ACHN (cell line): ENCODE measurements around the gene SPDYE2B.
"Not testable (repeated sequence)": the region's sequence is repeated elsewhere in the genome, so short reads cannot be mapped to it uniquely, and the experiment has no call there.

ENCODE experiments used
- DNase-seq: peaks from one replicate; pipeline ENCODE4 v3.0.0-alpha.2; 2015
- in situ Hi-C: cut with HindIII; loops from 2 replicates; pipeline ENCODE4 v1.10.0; 2017; ENCODE audit warnings: low sequenced_read_pairs, low pct_ligation_motif_present, low pct_unique_long_range_greater_than_20kb

Gene SPDYE2B

DNA sequence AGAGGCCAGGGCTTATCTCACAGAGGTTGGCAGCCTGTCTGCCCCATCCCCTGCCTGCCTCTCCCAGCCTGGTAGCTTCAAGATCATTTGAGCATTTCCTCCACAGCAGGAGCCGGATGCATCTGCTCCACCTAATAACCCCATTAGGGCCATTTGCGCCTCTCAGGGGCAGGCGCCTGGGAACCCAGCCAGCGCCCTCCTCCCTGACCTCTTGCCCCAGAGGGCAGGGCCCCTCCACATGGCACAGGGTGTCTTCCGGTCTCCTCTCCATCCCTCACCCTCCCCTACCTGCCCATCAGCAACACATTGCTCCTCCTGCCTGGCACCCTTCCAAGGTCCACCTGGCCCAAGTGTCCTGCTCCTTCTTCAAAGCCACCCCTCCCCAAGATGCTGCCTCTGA lies 14.8 kb upstream of the SPDYE2B start:
- in situ Hi-C loops, DNase-seq: not testable (repeated sequence)

GRCh38 chr7:102636956-102637355 lies 13.2 kb upstream of the SPDYE2B start:
- in situ Hi-C loops, DNase-seq: not testable (repeated sequence)

DNA sequence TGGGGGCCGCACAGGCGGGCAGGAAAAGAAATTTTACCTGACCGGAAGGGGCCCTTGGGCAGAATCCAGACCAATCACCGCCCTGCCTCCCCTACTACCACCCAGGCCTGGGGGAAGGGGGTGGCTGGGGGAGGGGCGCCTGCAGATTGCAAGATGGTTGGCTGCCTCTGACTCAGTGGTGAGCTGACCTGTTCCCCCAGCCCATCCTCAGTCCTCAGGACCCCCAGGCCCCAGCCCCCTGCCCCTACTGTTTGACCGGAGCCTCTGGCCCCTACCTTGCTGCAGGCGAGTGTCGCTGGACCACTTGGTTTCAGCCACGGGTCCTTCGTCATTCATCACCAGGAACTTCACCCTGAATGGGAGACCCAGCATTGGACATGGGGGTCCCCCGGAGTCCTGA lies 11.3 kb upstream of the SPDYE2B start:
- in situ Hi-C loops, DNase-seq: not testable (repeated sequence)

GRCh38 chr7:102642691-102643090 lies 7.4 kb upstream of the SPDYE2B start, which contains the start of gene UPK3BL1:
Gene UPK3BL1, minus strand, starts transcription at chr7:102642791. Its CDS starts 50 bp downstream, at chr7:102642741.
- in situ Hi-C loops, DNase-seq: not testable (repeated sequence)

DNA sequence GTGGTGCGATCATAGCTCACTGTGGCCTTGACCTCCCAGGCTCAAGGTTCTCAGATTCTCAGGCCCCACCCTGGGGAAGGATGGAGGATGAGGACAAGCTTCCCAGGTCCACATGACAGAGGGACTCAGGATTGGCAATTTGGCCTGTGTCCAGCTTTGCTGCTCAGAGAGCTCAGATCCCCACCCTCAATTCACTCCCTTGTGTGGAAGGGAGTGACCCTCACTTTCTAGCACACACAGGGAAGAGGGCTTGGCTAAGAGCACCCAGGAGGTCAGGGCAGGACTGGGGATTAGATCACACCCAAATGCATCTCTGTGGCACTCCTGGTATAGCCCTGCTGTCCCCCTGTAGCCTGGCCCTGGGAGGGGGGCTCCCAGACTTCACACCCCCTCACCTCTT lies 6.7 kb upstream of the SPDYE2B start:
- in situ Hi-C loops, DNase-seq: not testable (repeated sequence)

DNA sequence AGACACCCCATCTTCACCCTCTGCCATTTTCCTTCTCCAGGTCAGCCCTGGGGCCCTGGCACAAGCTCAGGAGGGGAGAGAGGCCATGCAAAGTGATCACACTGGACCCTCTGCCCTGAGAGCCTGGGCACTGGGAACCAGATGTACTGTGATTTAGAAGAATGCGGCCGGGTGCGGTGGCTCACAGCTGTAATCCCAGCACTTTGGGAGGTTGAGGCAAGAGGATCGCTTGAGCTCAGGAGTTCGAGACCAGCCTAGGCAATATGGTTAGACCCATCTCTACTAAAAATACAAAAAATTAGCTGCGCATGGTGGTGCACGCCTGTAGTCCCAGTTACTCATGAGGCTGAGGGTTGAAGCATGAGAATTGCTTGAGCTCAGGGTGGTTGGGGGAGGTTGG lies 2.3 kb upstream of the SPDYE2B start:
- DNase-seq, in situ Hi-C loops: not testable (repeated sequence)

GRCh38 chr7:102664765-102665164 lies 14.6 kb downstream of the SPDYE2B start:
- DNase-seq, result not testable (repeated sequence)

DNA sequence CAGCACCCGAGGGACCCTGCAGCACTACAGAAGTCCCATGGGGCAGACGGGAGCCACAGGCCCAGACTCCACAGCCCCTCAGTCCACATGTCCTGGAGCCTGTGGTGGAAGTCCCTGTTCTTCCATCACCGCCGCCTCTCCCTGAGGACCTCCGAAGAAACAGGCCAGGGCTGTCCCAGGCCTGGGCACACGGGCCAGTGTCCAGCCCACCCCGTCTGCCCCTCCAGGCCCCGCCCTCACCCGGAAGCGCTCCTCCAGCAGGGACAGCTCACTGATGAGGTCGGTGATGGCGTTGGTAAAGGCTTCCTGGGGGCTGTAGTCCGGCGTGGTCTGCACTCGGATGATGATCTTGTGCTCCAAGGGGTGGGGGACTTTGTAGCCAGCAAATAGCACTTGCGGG lies 16.7 kb downstream of the SPDYE2B start:
- DNase-seq, in situ Hi-C loops: not testable (repeated sequence)

More at GRCh38 chr7:102664765-102665164, 14.6 kb downstream of the SPDYE2B start:
- in situ Hi-C loops, result not testable (repeated sequence)

GRCh38 chr7:102667523-102667922 lies 17.4 kb downstream of the SPDYE2B start:
- in situ Hi-C loops, DNase-seq: not testable (repeated sequence)

GRCh38 chr7:102671166-102671955 lies 21.2 kb downstream of the SPDYE2B start, which contains the start of gene POLR2J2:
Gene POLR2J2, minus strand, starts transcription at chr7:102671663. Its CDS starts 62 bp downstream, at chr7:102671601.
- peak; percentile 89 for DNase-seq
- in situ Hi-C loops, result not testable (repeated sequence)

DNA sequence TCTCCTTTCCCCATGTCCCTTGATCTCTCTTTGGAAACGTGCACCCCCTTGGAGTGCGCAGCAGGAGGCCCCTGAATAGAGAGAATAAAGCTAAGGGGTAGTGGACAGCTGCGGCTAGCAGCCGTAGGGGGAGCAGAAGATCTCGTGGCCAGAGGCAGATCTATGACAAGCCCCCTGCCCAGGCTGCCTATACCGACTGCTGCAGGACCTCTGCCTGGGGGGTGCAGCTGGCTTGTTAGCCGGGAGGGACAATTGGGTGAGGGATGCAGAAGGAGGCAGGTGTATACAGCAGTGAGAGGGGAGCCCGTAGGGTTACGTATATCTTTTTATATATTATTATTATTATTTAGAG lies 21.8 kb downstream of the SPDYE2B start:
- DNase-seq, result not testable (repeated sequence)

GRCh38 chr7:102673447-102674067 lies 23.4 kb downstream of the SPDYE2B start:
- in situ Hi-C loops, DNase-seq: not testable (repeated sequence)

More for the DNA sequence above, 21.8 kb downstream of the SPDYE2B start:
- in situ Hi-C loops, result not testable (repeated sequence)

DNA sequence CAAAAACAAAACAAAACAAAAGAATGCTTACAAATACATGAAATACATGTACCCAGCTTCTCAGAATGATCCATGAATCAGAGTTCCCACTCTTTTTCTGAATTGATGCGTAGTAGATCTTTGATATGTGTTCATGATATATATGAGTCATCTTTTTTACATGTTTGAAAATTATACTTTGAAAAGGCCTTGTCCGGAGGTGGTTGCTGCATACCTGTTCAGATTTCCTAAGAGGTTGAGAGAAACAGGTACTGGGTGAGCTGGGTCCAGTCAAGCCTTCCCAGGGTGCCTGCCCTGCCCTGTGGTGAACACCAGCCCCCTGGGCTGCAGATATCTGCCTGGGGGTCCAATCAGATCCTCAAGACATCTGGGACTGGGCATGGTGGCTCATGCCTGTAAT lies 25.4 kb downstream of the SPDYE2B start:
- DNase-seq, in situ Hi-C loops: not testable (repeated sequence)

GRCh38 chr7:102680780-102681179 lies 30.7 kb downstream of the SPDYE2B start:
- DNase-seq, in situ Hi-C loops: not testable (repeated sequence)

GRCh38 chr7:102682560-102682959 lies 32.4 kb downstream of the SPDYE2B start:
- DNase-seq, in situ Hi-C loops: not testable (repeated sequence)

DNA sequence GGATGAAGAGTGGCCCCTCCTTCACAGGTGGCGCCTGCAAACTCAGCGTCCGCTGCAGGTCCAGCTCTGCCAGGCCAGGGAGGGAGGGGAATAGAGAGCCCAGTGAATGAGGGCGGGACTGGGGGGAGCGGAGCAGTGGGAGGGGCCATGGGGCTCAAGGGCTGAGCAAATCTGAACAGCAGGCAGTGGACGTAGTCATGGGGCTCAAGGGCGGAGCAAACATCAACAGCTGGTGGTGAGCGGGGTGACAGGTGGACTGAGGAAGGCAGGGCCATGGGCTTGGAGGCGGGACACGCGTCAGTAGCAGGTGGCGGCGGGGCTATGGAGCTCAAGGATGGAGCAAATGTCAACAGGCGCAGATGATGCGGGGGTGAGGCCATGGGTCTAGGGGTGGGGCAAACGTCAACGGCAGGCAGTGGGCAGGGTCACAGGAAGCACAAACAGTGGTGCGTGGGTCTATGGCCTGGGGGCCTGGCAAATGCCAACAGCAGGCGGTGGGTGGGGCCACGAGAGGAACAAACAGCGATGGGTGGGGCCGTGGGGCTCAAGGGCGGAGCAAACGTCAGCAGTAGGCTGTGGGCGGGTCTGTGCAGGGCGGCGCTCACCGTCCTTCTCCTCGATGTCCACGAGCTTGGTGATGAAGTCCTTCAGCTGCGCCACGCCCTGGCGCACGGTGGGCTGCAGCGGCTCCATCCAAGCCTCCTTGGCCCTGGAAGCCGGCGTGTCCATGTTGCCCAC lies 38.3 kb downstream of the SPDYE2B start:
- DNase-seq, in situ Hi-C loops: not testable (repeated sequence)

GRCh38 chr7:102689436-102690282 lies 39.5 kb downstream of the SPDYE2B start:
- DNase-seq, in situ Hi-C loops: not testable (repeated sequence)

- in situ Hi-C loops, DNase-seq: not testable (repeated sequence)
These were observed 40.5 kb downstream of the SPDYE2B start for GRCh38 chr7:102690602-102691001.
